Spleen (tissue), 11 donors: ENCODE data around the gene STXBP5L. TPM values are rescaled to one million over a fixed set of nuclear protein-coding genes. Genes with fewer than 3 reads are reported as not detected.

Experiments used
- DNase-seq: peaks from one replicate; pipeline ENCODE4 v3.0.0-alpha.2; 2020
- H3K27ac ChIP-seq, 8 donors: fragments of 200-600 bp; sonication (generic) in 7 of 8; 1 replicate in 4 of 8; 2 replicates in 4 of 8; pipeline versions ENCODE4 v1.5.0 to v1.8.0; 2016 to 2021; ENCODE audit warnings: inconsistent platforms in 4 of 8, mild to moderate bottlenecking in 4 of 8, moderate library complexity in 1 of 8
- H3K27me3 ChIP-seq, 7 donors: fragments of 200-600 bp; sonication (generic) in 6 of 7; replicated peaks in 1 of 7; 1 replicate in 4 of 7; 2 replicates in 3 of 7; pipeline versions ENCODE4 v1.5.0 to v1.8.0; 2016 to 2021; ENCODE audit warnings: inconsistent platforms in 3 of 7, mild to moderate bottlenecking in 1 of 7
- H3K36me3 ChIP-seq, 6 donors: fragments of 200-600 bp; sonication (generic) in 5 of 6; 1 replicate in 4 of 6; 2 replicates in 2 of 6; pipeline versions ENCODE4 v1.5.0 to v1.8.0; 2016 to 2021; ENCODE audit warnings: inconsistent platforms in 2 of 6
- H3K4me1 ChIP-seq, 6 donors: fragments of 200-600 bp; sonication (generic) in 5 of 6; 1 replicate in 3 of 6; 2 replicates in 3 of 6; pipeline versions ENCODE4 v1.5.0 to v1.8.0; 2016 to 2021; ENCODE audit warnings: inconsistent platforms in 3 of 6
- H3K4me3 ChIP-seq, 8 donors: fragments of 200-600 bp; sonication (generic) in 7 of 8; 1 replicate in 4 of 8; 2 replicates in 4 of 8; pipeline versions ENCODE4 v1.5.0 to v1.8.0; 2016 to 2021; ENCODE audit warnings: inconsistent platforms in 4 of 8, mild to moderate bottlenecking in 4 of 8, moderate library complexity in 2 of 8
- H3K9me3 ChIP-seq, 8 donors: fragments of 200-600 bp; sonication (generic) in 7 of 8; 1 replicate in 4 of 8; 2 replicates in 4 of 8; pipeline versions ENCODE4 v1.5.0 to v1.8.0; 2016 to 2021; ENCODE audit warnings: inconsistent platforms in 4 of 8
- CTCF ChIP-seq, 11 experiments: fragments of 200-600 bp in 7 of 11; fragments of 450-650 bp in 4 of 11; sonication (generic) in 4 of 11; IDR thresholded peaks in 8 of 11; conservative IDR thresholded peaks in 3 of 11; 1 replicate in 7 of 11; 2 replicates in 4 of 11; pipeline versions ENCODE4 v1.4.0 to v1.8.0; 2016 to 2021; ENCODE audit warnings: antibody characterized with exemption in 11 of 11, inconsistent platforms in 4 of 11, mild to moderate bottlenecking in 1 of 11
- POLR2A ChIP-seq, 3 donors: fragments of 450-650 bp; IDR thresholded peaks; one replicate each; pipeline ENCODE4 v1.5.1; 2017; ENCODE audit warnings: antibody characterized with exemption in 3 of 3, mild to moderate bottlenecking in 1 of 3
- POLR2AphosphoS5 ChIP-seq, 3 donors: sonication (generic); formaldehyde crosslinking; IDR thresholded peaks; one replicate each; pipeline ENCODE4 v1.5.1; 2017; ENCODE audit warnings: antibody characterized with exemption in 3 of 3
- WGBS, 5 donors: extraction: QIAGEN DNeasy Blood & Tissue Kit in 3 of 5; methylation state at CpG; one replicate each; pipeline versions ENCODE4 v1.1.5 to v1.1.7; 2013 to 2018; 5-methylcytosine and 5-hydroxymethylcytosine counted together
- intact Hi-C: fragments of 100-400 bp; cut with DNase I; formaldehyde crosslinking; loops from one replicate; pipeline ENCODE4 v1.15.0; 2023; ENCODE audit warnings: low total_unique reads
- polyA plus RNA-seq, 3 donors: library from polyadenylated mRNA; stranded (reverse); fragments of 200-250 nt; gene quantifications; one replicate each; pipeline ENCODE4 v1.2.1, GENCODE V29; 2013
- total RNA-seq, 7 donors: library from RNA; depleted of rRNA in 3 of 7; stranded (reverse); fragments of >200 nt in 3 of 7; fragmentation: NEBNext Ultra II Directional in 4 of 7; extraction: Animal tissue kit (Norgen Biotek cat#: 25700) in 4 of 7; gene quantifications; one replicate each; pipeline versions ENCODE4 v1.1.0 to v1.2.1, GENCODE V29; 2016 to 2021
- donor health status: healthy with polysubstance abuse.
- donor health status: DM: no; HTN: no; CAD: no; lungs with moderate emphysema.
- donor health status: DM: no; HTN: no; CAD: no.
- donor health status: Bipolar disorder and iron deficiency.
- donor health status: healthy.
- donor health status: DM: no; HTN: no; CAD: no.
- donor health status: DM: yes; HTN: yes; CAD: no.

STXBP5L gene
- total and polyA plus RNA-seq, 10 donors: 0.32 to 0.34 TPM; not detected in 8

- 91 to 98% (median 95%) methylated on average over 4 of the region's 4 CpGs for WGBS, 5 donors
- H3K27me3 ChIP-seq: no peaks in the 10 kb centered on the region
- H3K4me3 ChIP-seq: no peak overlapping the region
- no peak overlapping the region for H3K27ac ChIP-seq
- intact Hi-C loops: no loop called here
- TF ChIP-seq CTCF (IDR thresholded peaks at IDR 0.05 in 8 of 11, conservative IDR thresholded peaks at IDR 0.05 in 3 of 11): no peak
- H3K9me3 ChIP-seq: peaks cover 0 to 17% (median under 1%) of the 10 kb centered on the region in 8 donors
- DNase-seq: no peak
- no peaks in the 10 kb centered on the region for H3K4me1 ChIP-seq
- H3K36me3 ChIP-seq: no peaks in the 10 kb centered on the region
These were observed 81.0 kb downstream of the STXBP5L start for GRCh38 chr3:120988994-120989393.

- WGBS, 5 donors: 78 to 89% (median 82%) methylated on average over 8 of the region's 8 CpGs
- Histone ChIP-seq H3K4me1 (no peaks in the 10 kb centered on the region), H3K4me3 (no peak overlapping the region), H3K9me3 (peaks cover 0 to 17% (median 3%) of the 10 kb centered on the region in 8 donors), H3K36me3 (no peaks in the 10 kb centered on the region), H3K27me3 (no peaks in the 10 kb centered on the region), H3K27ac (no peak overlapping the region)
- TF ChIP-seq CTCF (IDR thresholded peaks at IDR 0.05 in 8 of 11, conservative IDR thresholded peaks at IDR 0.05 in 3 of 11) (no peak), POLR2AphosphoS5 (IDR thresholded peaks at IDR 0.05) (no peak), POLR2A (IDR thresholded peaks at IDR 0.05) (no peak)
- DNase-seq: peak; percentile 40
- intact Hi-C loops: no loop called here
These were observed 110.9 kb downstream of the STXBP5L start for GRCh38 chr3:121018917-121019321.

- 68 to 87% (median 73%) methylated on average over 6 of the region's 6 CpGs for WGBS, 5 donors
These were observed 155.6 kb downstream of the STXBP5L start for GRCh38 chr3:121063628-121064027.

GRCh38 chr3:121064121-121064520, 156.1 kb downstream of the STXBP5L start:
- no peaks in the 10 kb centered on the region for H3K36me3 ChIP-seq
- peaks cover 0 to 7% (median 0%) of the 10 kb centered on the region in 8 donors for H3K9me3 ChIP-seq
- H3K4me1 ChIP-seq: no peaks in the 10 kb centered on the region
- no peak overlapping the region for H3K27ac ChIP-seq
- intact Hi-C loops: no loop called here
- no peak for TF ChIP-seq POLR2AphosphoS5 (IDR thresholded peaks at IDR 0.05)
- TF ChIP-seq POLR2A (IDR thresholded peaks at IDR 0.05): no peak
- no peak for TF ChIP-seq CTCF (IDR thresholded peaks at IDR 0.05 in 8 of 11, conservative IDR thresholded peaks at IDR 0.05 in 3 of 11)
- no peak overlapping the region for H3K4me3 ChIP-seq
- WGBS, 5 donors: 68 to 85% (median 82%) methylated on average over 6 of the region's 6 CpGs
- no peak for DNase-seq
- no peaks in the 10 kb centered on the region for H3K27me3 ChIP-seq

More at GRCh38 chr3:121063628-121064027, 155.6 kb downstream of the STXBP5L start:
- Histone ChIP-seq H3K4me1 (no peaks in the 10 kb centered on the region), H3K27me3 (no peaks in the 10 kb centered on the region), H3K36me3 (no peaks in the 10 kb centered on the region), H3K4me3 (no peak overlapping the region), H3K9me3 (peaks cover 0 to 7% (median 0%) of the 10 kb centered on the region in 8 donors), H3K27ac (no peak overlapping the region)
- TF ChIP-seq POLR2A (IDR thresholded peaks at IDR 0.05) (no peak), CTCF (IDR thresholded peaks at IDR 0.05 in 8 of 11, conservative IDR thresholded peaks at IDR 0.05 in 3 of 11) (no peak), POLR2AphosphoS5 (IDR thresholded peaks at IDR 0.05) (no peak)
- DNase-seq: no peak
- intact Hi-C loops: no loop called here
